Gastrocnemius medialis (tissue), 4 donors: Measurements from ENCODE around the gene YPEL2.

Experiments
- POLR2A ChIP-seq, 2 donors: fragments of 450-650 bp; IDR thresholded peaks; one replicate each; pipeline ENCODE4 v1.6.1; 2017; ENCODE audit warnings: antibody characterized with exemption in 2 of 2, mild to moderate bottlenecking in 2 of 2, moderate library complexity in 2 of 2
- TF ChIP-seq, protein P1 (sequence below), 5 experiments: fragments of 450-650 bp in 3 of 5; fragments of 200-600 bp in 2 of 5; sonication (generic) in 2 of 5; IDR thresholded peaks in 4 of 5; conservative IDR thresholded peaks in 1 of 5; 1 replicate in 4 of 5; 2 replicates in 1 of 5; pipeline ENCODE4 v1.5.1; 2016 to 2019; ENCODE audit warnings: antibody characterized with exemption in 5 of 5, mild to moderate bottlenecking in 3 of 5, moderate library complexity in 3 of 5

DNA sequence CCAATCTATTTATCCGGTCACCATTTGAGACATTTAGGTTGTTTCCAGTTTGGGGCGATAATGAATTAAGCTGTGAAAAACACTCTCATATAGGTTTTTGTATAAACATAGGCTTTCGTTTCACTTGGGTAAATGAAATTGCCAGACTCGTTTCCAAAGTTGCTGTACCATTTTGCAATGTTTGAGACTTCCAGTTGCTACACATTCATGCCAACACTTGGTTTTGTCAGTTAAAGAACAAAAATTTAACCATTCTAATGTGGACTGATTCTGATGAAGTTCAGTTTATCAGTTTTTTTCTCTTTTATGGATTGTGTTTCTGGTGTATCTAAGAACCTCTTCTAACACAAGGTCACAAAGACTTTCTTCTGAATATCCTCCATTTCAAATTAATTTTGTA is 52.4 kb downstream of the YPEL2 start:
- TF ChIP-seq POLR2A (IDR thresholded peaks at IDR 0.05), result no peak
- TF ChIP-seq, protein P1, sequence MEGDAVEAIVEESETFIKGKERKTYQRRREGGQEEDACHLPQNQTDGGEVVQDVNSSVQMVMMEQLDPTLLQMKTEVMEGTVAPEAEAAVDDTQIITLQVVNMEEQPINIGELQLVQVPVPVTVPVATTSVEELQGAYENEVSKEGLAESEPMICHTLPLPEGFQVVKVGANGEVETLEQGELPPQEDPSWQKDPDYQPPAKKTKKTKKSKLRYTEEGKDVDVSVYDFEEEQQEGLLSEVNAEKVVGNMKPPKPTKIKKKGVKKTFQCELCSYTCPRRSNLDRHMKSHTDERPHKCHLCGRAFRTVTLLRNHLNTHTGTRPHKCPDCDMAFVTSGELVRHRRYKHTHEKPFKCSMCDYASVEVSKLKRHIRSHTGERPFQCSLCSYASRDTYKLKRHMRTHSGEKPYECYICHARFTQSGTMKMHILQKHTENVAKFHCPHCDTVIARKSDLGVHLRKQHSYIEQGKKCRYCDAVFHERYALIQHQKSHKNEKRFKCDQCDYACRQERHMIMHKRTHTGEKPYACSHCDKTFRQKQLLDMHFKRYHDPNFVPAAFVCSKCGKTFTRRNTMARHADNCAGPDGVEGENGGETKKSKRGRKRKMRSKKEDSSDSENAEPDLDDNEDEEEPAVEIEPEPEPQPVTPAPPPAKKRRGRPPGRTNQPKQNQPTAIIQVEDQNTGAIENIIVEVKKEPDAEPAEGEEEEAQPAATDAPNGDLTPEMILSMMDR (IDR thresholded peaks at IDR 0.05 in 4 of 5, conservative IDR thresholded peaks at IDR 0.05 in 1 of 5), result no peak
